Effector memory CD8-positive, alpha-beta T cell (primary cell): Measurements from ENCODE around the gene MGME1.
"Not testable (repeated sequence)": the region's sequence is repeated elsewhere in the genome, so short reads cannot be mapped to it uniquely, and the experiment has no call there.

ENCODE experiments used
- ATAC-seq: fragments of 150-1000 bp; cut with Tn5 transposase; replicated peaks from 2 replicates; pipeline ENCODE4 v1.10.0; 2021; ENCODE audit warnings: mild to moderate bottlenecking, moderate library complexity
- DNase-seq, 3 experiments: peaks; one replicate each; pipeline ENCODE4 v3.0.0; 2021
- H3K27ac Mint-ChIP-seq, 2 donors: one replicate each; pipeline ENCODE4 v1.8.0; 2022; ENCODE audit warnings: mild to moderate bottlenecking in 2 of 2, mixed read lengths in 2 of 2, moderate library complexity in 2 of 2
- H3K27me3 Mint-ChIP-seq, 2 donors: one replicate each; pipeline ENCODE4 v1.8.0; 2022; ENCODE audit warnings: mixed read lengths in 2 of 2
- H3K36me3 Mint-ChIP-seq: one replicate; pipeline ENCODE4 v1.8.0; 2022; ENCODE audit warnings: mild to moderate bottlenecking, moderate library complexity, mixed read lengths; ENCODE audit not compliant: insufficient read depth
- H3K4me1 Mint-ChIP-seq, 2 donors: one replicate each; pipeline ENCODE4 v1.8.0; 2022; ENCODE audit warnings: low read depth in 2 of 2, mixed read lengths in 2 of 2
- H3K4me3 Mint-ChIP-seq, 2 donors: one replicate each; pipeline ENCODE4 v1.8.0; 2022; ENCODE audit warnings: mild to moderate bottlenecking in 2 of 2, mixed read lengths in 2 of 2, moderate library complexity in 2 of 2
- H3K9me3 Mint-ChIP-seq, 2 donors: one replicate each; pipeline ENCODE4 v1.8.0; 2022; ENCODE audit warnings: mixed read lengths in 2 of 2

Gene MGME1

DNA sequence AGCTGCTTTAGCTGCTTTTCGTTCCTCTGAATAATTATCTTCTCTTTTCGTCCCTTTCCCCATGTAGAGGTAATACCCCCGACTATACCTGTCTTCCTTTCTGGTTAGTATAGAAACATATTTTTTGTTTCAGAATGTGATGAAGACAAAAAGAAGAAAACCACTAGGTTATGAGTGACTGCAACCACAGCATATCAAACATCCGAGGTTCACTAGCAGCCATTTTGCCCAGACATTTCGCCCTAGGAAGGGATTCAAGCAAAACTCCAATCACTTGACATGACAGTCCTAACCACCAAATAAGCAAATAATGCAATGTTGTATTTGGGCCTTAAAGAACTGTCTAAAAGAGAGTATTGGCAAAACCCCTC, 9.6 kb upstream of the MGME1 start:
- H3K4me3 Mint-ChIP-seq: peak overlapping the region; percentile 94 to 98
- ATAC-seq: no peak

DNA sequence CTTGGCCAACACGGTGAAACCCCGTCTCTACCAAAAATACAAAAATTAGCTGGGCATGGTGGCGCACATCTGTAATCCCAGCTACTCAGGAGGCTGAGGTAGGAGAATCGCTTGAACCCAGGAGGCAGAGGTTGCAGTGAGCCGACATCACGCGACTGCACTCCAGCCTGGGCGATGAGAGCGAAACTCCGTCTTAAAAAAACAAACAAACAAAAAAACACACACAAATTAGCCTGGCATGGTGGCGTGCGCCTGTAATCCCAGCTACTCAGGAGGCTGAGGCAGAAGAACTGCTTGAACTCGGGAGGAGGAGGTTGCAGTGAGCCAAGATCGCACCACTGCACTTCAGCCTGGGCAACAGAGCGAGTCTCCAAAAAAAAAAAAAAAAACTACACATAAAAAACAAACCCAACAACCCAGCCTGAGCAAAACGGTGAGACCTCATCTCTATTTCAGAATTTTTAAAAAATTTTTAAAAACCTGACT, 8.4 kb upstream of the MGME1 start:
- Mint-ChIP-seq H3K27ac (peak overlapping the region; percentile 86 to 95), H3K36me3 (peaks cover 18% of the 10 kb centered on the region), H3K4me1 (peaks cover 66 to 84% of the 10 kb centered on the region in 2 donors), H3K4me3 (peak overlapping the region; percentile 94 to 98)
- ATAC-seq, H3K9me3 Mint-ChIP-seq, H3K27me3 Mint-ChIP-seq, DNase-seq: not testable (repeated sequence)

More for the DNA sequence above, 9.6 kb upstream of the MGME1 start:
- peaks cover 27% of the 10 kb centered on the region for H3K36me3 Mint-ChIP-seq
- peak overlapping the region; percentile 86 to 95 for H3K27ac Mint-ChIP-seq
- H3K27me3 Mint-ChIP-seq: no peaks in the 10 kb centered on the region
- H3K9me3 Mint-ChIP-seq: no peaks in the 10 kb centered on the region
- H3K4me1 Mint-ChIP-seq: peaks cover 57 to 85% of the 10 kb centered on the region in 2 donors
- DNase-seq: no peak

DNA sequence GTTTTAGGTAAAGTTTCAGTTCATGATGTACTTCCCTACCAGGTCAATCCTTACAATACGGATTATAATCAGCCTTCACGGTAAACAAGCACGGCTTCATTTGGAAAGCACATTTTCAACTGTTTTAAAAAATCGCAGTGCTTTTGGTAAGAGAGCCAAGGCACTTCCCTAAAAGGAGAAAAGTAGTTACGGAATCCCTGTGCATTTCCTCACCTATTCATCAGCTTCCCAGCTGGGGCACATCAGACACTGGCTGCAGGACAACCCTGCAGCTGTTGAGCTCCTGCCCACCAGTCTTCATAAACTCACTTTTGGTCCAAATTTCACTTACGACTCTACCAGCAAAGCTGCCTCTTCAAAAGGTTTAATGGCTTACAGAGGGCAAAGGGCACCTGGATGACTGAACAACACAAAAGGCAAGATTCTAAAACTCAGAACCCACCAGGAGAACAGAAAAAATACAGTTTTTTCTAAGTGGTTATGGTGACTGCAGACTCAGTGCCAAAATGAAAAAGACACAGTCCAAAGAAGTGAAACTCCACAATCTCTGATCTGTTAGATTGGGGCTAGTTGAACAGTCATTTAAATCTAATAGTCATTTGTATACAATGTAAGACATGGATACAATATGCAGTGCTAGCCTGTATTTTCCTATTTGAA, 7.8 kb upstream of the MGME1 start:
- Mint-ChIP-seq H3K4me1 (peaks cover 72 to 84% of the 10 kb centered on the region in 2 donors), H3K27me3 (no peaks in the 10 kb centered on the region), H3K9me3 (no peaks in the 10 kb centered on the region), H3K4me3 (peak overlapping the region; percentile 94 to 98), H3K36me3 (peaks cover 18% of the 10 kb centered on the region), H3K27ac (peak overlapping the region; percentile 86 to 95)
- DNase-seq (no peak), ATAC-seq (no peak)

DNA sequence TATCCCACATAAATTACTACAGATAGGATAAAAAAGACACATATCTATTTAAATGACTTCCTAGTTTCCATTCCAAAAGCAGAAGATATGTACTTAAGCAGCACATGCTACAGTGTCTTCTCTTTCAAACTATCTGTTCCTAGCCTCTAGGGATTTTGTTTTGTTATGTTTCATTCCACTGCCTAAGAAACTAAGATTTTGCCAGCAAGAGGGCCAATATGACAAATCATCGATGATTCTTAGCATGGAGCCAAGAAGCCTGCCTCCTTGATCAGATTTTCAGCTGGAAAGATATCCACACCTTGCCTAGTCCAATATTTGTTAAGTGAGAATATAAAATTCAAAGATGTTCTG, 7.3 kb upstream of the MGME1 start:
- no peak for DNase-seq
- H3K4me1 Mint-ChIP-seq: peaks cover 77 to 87% of the 10 kb centered on the region in 2 donors
- H3K27me3 Mint-ChIP-seq: no peaks in the 10 kb centered on the region
- no peak for ATAC-seq
- peaks cover 21% of the 10 kb centered on the region for H3K36me3 Mint-ChIP-seq
- H3K9me3 Mint-ChIP-seq: no peaks in the 10 kb centered on the region
- H3K4me3 Mint-ChIP-seq: peak overlapping the region; percentile 94 to 98
- peak overlapping the region; percentile 86 to 95 for H3K27ac Mint-ChIP-seq

DNA sequence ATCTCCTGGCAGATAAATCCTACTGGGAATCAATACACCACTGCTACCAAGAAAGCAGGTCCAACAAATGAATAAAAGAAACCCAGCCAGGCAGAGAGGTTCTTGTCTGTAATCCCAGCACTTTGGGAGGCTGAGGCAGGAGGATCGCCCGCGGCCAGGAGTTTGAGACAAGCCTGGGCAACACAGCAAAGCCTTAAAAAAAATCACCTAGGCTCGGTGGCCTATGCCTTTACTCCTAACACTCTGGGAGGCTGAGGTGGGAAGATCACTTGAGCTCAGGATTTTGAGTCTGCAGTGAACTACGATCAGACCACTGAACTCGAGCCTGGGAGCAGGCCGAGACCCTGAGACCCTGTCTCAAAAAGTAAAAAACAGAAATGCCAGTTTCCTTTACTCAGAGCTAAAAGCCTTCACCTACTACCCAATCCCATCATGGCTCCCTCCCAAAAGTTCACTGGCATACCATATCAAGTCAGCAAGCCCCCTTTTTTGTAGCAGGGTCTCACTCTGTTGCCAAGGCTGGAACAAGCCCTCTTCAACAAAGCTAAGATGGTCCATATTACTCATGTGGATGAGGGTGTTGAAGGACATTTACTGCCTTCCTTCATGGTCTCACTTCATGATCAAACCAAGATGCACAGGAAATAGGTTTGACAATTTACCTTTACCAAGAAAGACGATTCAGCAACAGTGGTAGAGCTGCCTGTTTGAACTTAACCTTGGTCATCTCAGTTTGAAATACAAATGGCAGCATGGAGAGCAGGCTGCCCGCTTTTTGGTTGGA, 5.5 kb upstream of the MGME1 start:
- ATAC-seq (no peak), DNase-seq (no peak)

DNA sequence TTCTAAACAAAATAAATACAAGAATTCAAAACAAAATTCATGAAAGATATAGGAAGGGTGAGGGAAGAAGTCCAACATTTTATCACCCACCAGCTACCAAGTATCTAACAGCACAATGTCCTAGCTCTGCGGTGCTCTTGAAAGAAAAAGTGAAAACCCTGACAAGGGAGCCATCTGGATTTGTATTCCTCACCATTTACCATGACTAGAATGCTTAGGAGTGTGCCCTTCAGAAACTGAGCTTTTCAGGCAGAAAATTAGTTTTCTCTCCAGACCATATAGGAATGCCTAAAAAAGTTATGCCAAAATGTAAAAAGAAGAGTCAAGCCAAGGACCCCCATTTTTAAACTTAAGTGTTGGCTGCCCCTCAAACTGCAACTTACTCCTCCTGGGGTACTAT, 4.7 kb upstream of the MGME1 start:
- DNase-seq (no peak), ATAC-seq (no peak)
- Mint-ChIP-seq H3K4me1 (peaks cover 77 to 79% of the 10 kb centered on the region in 2 donors), H3K27ac (peak overlapping the region; percentile 86 to 95), H3K4me3 (peak overlapping the region; percentile 94 to 98), H3K27me3 (no peaks in the 10 kb centered on the region), H3K9me3 (no peaks in the 10 kb centered on the region), H3K36me3 (peaks cover 34% of the 10 kb centered on the region)

More for the DNA sequence above, 5.5 kb upstream of the MGME1 start:
- no peaks in the 10 kb centered on the region for H3K9me3 Mint-ChIP-seq
- H3K27ac Mint-ChIP-seq: peak overlapping the region; percentile 86 to 95
- peaks cover 82 to 87% of the 10 kb centered on the region in 2 donors for H3K4me1 Mint-ChIP-seq
- peak overlapping the region; percentile 94 to 98 for H3K4me3 Mint-ChIP-seq
- H3K36me3 Mint-ChIP-seq: peaks cover 27% of the 10 kb centered on the region
- no peaks in the 10 kb centered on the region for H3K27me3 Mint-ChIP-seq

DNA sequence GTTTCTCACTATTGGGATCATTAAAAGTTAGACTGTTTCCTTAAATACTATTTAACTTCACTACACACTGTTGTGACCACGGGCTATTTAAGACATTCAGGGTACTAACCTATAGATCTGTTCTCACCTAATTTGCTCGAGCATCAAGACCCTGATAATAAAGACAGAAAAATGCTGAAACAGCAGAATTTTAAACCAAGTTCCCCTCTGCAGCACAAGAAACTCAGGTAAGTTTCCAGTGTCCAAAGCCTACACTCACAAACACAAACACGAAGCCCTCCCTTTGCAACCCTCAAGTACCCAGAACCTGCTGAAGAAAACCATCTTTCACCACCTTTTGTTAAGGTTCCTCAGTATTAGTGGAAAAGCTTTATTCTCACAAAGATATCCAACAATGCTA, 4.2 kb upstream of the MGME1 start:
- peaks cover 39% of the 10 kb centered on the region for H3K36me3 Mint-ChIP-seq
- DNase-seq (no peak), ATAC-seq (no peak)
- H3K9me3 Mint-ChIP-seq: no peaks in the 10 kb centered on the region
- peak overlapping the region; percentile 95 for H3K27ac Mint-ChIP-seq
- H3K4me1 Mint-ChIP-seq: peaks cover 73 to 77% of the 10 kb centered on the region in 2 donors
- peak overlapping the region; percentile 94 to 98 for H3K4me3 Mint-ChIP-seq
- no peaks in the 10 kb centered on the region for H3K27me3 Mint-ChIP-seq

DNA sequence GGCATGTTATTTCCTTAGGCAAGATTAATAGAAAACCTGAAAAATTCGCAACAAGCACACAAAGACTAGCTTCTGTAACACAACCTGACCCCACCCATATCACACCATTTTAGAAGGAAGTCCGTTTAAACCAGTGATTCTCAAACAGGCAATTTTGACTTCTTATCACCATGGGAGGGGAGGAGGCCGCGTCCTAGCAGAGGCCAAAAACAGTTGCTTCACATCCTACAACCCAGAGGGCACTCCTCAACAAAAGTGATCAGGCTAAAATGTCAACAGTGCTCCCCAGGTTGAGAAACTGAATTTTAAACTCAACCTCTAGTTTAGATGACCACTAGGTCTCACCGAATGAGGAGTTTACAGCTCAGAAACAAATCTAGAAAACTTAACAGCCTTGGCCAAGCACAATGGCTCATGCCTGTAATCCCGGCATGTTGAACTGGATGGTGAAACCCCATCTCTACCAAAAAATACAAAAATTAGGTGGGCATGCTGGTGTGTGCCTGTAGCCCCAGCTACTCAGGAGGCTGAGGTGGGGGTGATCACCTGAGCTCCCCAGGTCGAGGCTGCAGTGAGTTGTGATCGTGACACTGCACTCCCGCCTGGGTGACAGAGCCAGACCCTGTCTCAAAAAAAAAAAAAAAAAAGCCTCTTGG, 3.6 kb upstream of the MGME1 start:
- H3K9me3 Mint-ChIP-seq: no peaks in the 10 kb centered on the region
- ATAC-seq (no peak), DNase-seq (no peak)
- peak overlapping the region; percentile 94 to 98 for H3K4me3 Mint-ChIP-seq
- H3K4me1 Mint-ChIP-seq: peaks cover 72 to 77% of the 10 kb centered on the region in 2 donors
- peaks cover 42% of the 10 kb centered on the region for H3K36me3 Mint-ChIP-seq
- peak overlapping the region; percentile 95 for H3K27ac Mint-ChIP-seq
- no peaks in the 10 kb centered on the region for H3K27me3 Mint-ChIP-seq

DNA sequence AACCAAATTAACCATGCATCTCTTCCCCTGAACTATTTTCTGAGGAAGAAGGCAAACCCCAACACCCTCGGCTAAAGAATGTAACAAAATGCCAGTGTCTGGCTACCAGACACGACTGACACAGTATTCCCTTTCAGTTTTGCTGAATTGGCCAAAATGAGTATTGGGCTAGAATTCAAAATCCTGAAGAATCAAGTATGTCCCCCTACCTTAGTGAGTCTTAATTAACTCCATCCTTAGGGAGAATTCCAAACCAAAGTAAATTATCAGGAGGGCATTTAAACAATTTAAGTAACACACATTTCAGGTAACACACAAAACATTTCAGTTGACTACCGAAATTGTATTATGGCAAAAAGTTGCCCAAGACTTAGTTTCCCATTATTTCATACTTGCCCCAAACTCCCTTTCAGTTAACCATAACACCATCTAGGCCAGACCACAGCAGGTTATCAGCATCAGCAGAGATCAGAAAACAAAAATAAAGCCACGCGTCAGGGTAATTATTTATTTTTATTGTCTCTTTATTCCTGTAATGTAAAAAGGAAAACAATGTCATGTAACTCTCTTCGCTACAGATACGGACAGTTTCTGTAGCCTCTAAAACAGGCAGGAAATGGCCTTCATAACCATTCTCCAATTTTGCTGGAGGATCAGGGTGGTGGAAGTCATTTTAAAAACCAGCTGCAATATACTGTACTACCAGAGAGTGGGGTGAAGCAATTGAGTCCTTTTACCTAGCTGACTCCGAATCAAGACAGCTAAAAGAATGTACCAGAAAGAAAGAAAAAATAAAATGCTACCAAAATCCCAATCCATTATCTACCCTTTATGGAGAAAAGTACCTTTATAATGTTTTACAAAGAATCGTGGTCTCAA, 2.1 kb upstream of the MGME1 start:
- peak; percentile 21 for ATAC-seq
- Mint-ChIP-seq H3K4me1 (peaks cover 65 to 75% of the 10 kb centered on the region in 2 donors), H3K27ac (peak overlapping the region; percentile 95), H3K4me3 (peak overlapping the region; percentile 94 to 98), H3K9me3 (no peaks in the 10 kb centered on the region), H3K27me3 (no peaks in the 10 kb centered on the region), H3K36me3 (peaks cover 41% of the 10 kb centered on the region)
- peak in 1 of 3 experiments; percentile 3 for DNase-seq

DNA sequence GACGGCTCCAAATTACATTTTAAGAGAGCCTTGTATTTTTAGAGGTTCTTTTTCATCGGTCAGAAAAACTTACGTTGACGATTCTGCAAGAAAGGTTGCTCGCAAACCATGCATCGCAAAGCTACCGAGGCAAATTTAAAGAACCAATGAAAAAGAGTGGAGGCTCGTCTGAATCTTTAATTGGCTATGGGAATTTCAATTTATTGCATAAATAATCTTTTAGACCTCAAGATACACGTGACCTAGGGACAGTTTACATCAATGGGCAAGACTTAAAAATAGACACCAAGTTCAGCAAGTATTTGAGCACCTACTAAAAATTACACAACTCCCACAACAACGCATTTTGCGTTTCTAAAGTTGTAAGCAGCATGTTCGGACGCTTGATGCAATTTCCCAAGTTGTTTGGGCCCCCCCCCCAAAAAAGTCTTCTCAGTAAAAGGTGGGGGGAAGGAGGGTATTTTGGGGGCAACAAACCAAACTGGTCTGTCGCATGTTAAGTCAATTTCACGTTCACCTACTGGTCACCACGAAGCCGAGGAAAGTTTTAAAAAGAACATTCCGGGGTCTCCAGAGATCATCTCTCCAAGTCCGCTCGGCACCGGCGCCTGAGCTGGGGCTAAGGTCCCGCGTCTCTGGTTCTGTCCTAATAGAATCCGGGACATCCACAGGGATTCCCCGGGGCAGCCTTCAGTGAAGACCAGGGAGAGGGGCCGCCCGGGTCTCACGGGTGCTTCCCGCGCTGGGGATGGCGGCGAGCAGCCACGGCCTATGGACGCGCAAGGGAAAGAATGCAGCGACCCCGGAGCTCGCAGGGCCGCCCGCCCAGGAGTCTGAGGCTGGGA, 1.1 kb upstream of the MGME1 start:
- no peak for ATAC-seq

DNA sequence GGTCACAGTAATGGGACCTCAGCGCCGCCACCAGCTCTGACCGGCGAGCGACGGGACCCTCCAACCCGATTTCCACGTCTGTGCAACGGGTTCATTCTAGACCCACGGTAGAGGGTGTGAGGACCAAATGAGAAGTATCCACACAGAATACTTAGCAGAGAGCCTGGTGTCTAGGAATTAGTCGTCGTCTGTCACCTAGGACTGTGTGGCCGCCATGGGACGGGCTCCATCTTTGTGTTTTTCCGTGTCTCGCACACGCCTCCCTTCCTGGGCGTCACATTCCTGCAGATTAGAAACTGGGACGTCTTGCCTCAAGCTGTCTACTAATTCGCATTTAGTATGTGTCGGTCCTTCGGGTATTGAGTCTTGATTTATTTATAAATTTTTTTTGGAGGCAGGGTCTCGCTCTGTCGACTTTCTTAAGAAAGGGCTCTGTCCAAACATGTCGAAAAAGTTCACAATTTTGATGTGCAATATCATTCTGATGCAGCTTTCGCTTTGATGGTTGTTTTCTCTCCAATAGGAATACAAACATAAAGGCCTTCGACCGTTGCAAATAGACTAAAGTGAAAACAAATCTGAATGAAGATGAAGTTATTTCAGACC, 563 bp downstream of the MGME1 start:
- no peaks in the 10 kb centered on the region for H3K9me3 Mint-ChIP-seq
- DNase-seq (peak in 1 of 3 experiments; percentile 24), ATAC-seq (peak; percentile 21)
- peaks cover 43% of the 10 kb centered on the region for H3K36me3 Mint-ChIP-seq
- H3K27me3 Mint-ChIP-seq: no peaks in the 10 kb centered on the region
- H3K4me1 Mint-ChIP-seq: peaks cover 55 to 72% of the 10 kb centered on the region in 2 donors
- peak overlapping the region; percentile 94 to 98 for H3K4me3 Mint-ChIP-seq
- peak overlapping the region; percentile 95 for H3K27ac Mint-ChIP-seq

More for the DNA sequence above, 1.1 kb upstream of the MGME1 start:
- H3K4me1 Mint-ChIP-seq: peaks cover 63 to 75% of the 10 kb centered on the region in 2 donors
- no peaks in the 10 kb centered on the region for H3K27me3 Mint-ChIP-seq
- H3K9me3 Mint-ChIP-seq: no peaks in the 10 kb centered on the region
- peak overlapping the region; percentile 94 to 98 for H3K4me3 Mint-ChIP-seq
- peak in 2 of 3 experiments; percentile 7 to 17 for DNase-seq
- H3K36me3 Mint-ChIP-seq: peaks cover 43% of the 10 kb centered on the region
- H3K27ac Mint-ChIP-seq: peak overlapping the region; percentile 95
